Measurements from ENCODE around the gene MSMO1. TPM values are rescaled to one million over a fixed set of nuclear protein-coding genes. Genes with fewer than 3 reads are reported as not detected.

Gene MSMO1
- polyA plus RNA-seq, 1 donor, result 145 TPM

DNA sequence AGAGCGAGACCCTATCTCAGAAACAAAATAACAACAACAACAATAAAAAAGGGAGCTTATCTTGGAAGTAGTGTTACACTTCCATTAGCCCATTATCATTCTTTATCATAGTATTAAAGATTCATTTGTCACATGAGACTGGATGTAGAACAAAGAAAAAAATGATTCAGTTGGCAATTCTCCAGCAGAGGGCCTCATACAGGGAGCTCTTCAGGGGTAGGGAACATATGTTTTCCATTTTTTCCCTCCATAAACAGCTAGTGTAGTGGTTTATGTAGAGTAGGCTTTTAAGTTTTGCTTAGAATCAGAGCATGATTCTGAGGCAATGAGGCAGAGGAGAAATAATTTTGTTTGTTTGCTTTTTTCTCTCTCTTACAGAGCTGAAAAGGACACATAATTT, 57.1 kb downstream of the MSMO1 start:
- no peak for DNase-seq
- no CpG with 5 or more reads among the region's 1 CpG for WGBS (ENCODE audit: insufficient coverage, low lambda C conversion rate)
- no peaks in the 10 kb centered on the region for H3K27me3 ChIP-seq (ENCODE audit: control insufficient read depth, insufficient read depth, low read length)
- no peak overlapping the region for H3K27ac ChIP-seq (ENCODE audit: low read length)
- H3K9me3 ChIP-seq (ENCODE audit: control insufficient read depth, low read depth, low read length), result no peaks in the 10 kb centered on the region
- H3K4me3 ChIP-seq (ENCODE audit: low read length), result no peak overlapping the region
- no peaks in the 10 kb centered on the region for H3K4me1 ChIP-seq (ENCODE audit: control insufficient read depth, insufficient read depth, low read length)
- no peaks in the 10 kb centered on the region for H3K36me3 ChIP-seq (ENCODE audit: control insufficient read depth, insufficient read depth, low read length)

DNA sequence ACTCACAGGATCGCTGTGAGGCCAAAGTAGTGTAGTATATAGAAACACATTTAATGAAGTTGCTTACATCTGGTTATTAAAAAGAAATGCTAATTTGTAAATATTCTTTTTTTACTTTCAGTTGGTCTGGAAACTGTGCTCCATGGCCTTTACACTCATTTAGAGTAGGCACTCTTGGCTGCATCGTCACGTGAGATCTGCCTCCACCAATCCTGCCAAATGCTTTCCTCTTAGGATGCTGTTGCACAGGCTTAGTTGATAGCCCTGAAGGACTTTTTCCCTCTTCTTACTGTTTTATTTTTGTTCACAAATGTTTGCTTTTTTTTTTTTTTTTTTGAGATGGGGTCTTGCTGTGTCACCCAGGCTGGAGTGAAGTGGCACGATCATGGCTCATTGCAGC, 57.7 kb downstream of the MSMO1 start:
- Histone ChIP-seq H3K36me3 (ENCODE audit: control insufficient read depth, insufficient read depth, low read length) (no peaks in the 10 kb centered on the region), H3K27me3 (ENCODE audit: control insufficient read depth, insufficient read depth, low read length) (no peaks in the 10 kb centered on the region), H3K4me1 (ENCODE audit: control insufficient read depth, insufficient read depth, low read length) (no peaks in the 10 kb centered on the region)

DNA sequence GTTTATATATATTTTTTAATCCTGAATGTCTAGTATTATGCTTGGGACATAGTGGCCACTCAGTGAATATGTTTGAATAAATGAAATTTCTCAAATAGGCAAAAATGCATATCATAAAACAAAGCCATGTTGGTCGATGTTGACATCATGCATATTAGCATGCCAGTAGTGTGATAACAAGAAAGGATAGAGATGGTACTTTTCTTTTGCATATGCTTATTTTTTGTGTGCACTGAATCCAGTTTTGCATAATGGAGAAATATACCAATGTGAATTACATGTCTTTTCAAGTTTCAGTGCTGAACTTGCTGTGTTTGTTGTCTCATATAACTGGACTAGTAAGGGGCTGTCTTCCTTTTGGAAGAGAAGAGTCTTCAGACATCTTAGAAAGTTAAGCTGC, 58.9 kb downstream of the MSMO1 start:
- Histone ChIP-seq H3K4me3 (ENCODE audit: low read length) (no peak overlapping the region), H3K36me3 (ENCODE audit: control insufficient read depth, insufficient read depth, low read length) (no peaks in the 10 kb centered on the region), H3K27ac (ENCODE audit: low read length) (no peak overlapping the region), H3K27me3 (ENCODE audit: control insufficient read depth, insufficient read depth, low read length) (no peaks in the 10 kb centered on the region), H3K4me1 (ENCODE audit: control insufficient read depth, insufficient read depth, low read length) (no peaks in the 10 kb centered on the region), H3K9me3 (ENCODE audit: control insufficient read depth, low read depth, low read length) (no peaks in the 10 kb centered on the region)
- 100% methylated on average over 1 of the region's 1 CpG for WGBS (ENCODE audit: insufficient coverage, low lambda C conversion rate)
- DNase-seq, result no peak

More for the DNA sequence above, 57.7 kb downstream of the MSMO1 start:
- Histone ChIP-seq H3K27ac (ENCODE audit: low read length) (no peak overlapping the region), H3K4me3 (ENCODE audit: low read length) (no peak overlapping the region), H3K9me3 (ENCODE audit: control insufficient read depth, low read depth, low read length) (no peaks in the 10 kb centered on the region)
- WGBS (ENCODE audit: insufficient coverage, low lambda C conversion rate), result 71% methylated on average over 1 of the region's 4 CpGs
- no peak for DNase-seq

DNA sequence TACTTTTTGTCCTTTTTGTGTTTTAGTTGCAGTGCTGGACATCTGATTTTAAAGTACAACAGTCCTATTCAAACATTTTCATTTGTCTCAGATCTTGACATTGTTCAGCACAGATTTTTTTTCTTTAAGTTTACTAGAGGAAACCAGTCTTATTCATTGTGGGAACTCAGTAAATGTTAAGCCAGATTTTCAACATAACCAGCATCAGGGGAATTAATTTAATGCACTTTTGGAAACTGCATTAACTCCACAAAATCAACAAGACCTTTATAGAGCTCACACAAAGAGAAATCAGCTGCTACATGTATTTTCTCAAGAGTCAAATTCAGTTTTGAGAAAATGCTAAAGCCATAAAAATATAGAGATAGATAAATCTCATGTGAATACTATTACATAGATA, 61.3 kb downstream of the MSMO1 start:
- DNase-seq, result no peak
- no peaks in the 10 kb centered on the region for H3K27me3 ChIP-seq (ENCODE audit: control insufficient read depth, insufficient read depth, low read length)
- no peaks in the 10 kb centered on the region for H3K36me3 ChIP-seq (ENCODE audit: control insufficient read depth, insufficient read depth, low read length)
- H3K27ac ChIP-seq (ENCODE audit: low read length), result no peak overlapping the region
- H3K9me3 ChIP-seq (ENCODE audit: control insufficient read depth, low read depth, low read length), result no peaks in the 10 kb centered on the region
- peaks cover 5% of the 10 kb centered on the region for H3K4me1 ChIP-seq (ENCODE audit: control insufficient read depth, insufficient read depth, low read length)
- H3K4me3 ChIP-seq (ENCODE audit: low read length), result no peak overlapping the region

Other genes starting within 250 kb of the MSMO1 start
- 31.3 TPM for gene TMEM192, start 214.8 kb upstream of the MSMO1 start, polyA plus RNA-seq
- 15.0 TPM for gene KLHL2, start 120.1 kb upstream of the MSMO1 start, polyA plus RNA-seq
- gene CPE, start 51.3 kb downstream of the MSMO1 start, polyA plus RNA-seq, result 162 TPM

All from large intestine (tissue), 3 donors.